22Rv1 (cell line): ENCODE results near the gene NPHP4.

ENCODE experiments used
- ZFX ChIP-seq: fragments of 450-650 bp; IDR thresholded peaks from 2 replicates; pipeline ENCODE4 v1.6.1; 2017; ENCODE audit warnings: antibody characterized with exemption, borderline replicate concordance
- TF ChIP-seq, protein P1 (sequence below): fragments of 450-650 bp; IDR thresholded peaks from 2 replicates; pipeline ENCODE4 v1.5.1; 2017; ENCODE audit warnings: mild to moderate bottlenecking

DNA sequence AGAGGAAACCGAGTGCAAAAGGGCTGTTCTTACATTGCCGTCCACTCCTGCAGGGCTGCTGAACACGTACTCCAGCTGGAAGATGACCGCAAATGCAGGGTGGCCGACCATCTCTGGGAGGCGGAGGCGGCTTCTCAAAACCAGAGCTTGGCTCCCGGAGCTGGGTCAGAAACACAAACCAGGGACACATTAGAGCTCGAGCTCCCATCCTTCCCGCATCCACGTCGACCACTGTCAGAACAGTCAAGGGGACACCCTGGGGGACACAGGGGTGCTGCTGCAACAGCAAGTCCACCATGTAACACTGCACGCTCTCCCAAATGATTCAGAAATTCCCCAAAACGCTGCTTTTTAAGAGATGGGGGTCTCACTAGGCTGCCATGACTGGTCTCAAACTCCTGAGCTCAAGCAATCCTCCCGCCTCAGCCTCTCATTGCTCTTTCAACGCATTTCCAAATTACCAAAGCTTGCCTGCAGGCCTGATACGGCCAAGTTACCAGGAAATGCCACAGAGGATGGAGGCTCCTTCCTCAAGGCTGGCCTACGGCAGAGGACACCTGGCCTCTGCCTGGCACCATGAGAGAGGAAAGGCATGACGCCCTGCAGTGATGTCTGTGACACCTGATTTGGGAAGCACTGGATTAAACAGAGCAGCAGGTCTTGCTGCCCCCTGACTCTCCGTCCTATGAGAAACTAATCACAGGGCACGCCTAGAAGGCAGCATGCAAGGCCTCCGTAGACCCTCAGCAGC is 45.0 kb downstream of the NPHP4 start:
- TF ChIP-seq, protein P1, sequence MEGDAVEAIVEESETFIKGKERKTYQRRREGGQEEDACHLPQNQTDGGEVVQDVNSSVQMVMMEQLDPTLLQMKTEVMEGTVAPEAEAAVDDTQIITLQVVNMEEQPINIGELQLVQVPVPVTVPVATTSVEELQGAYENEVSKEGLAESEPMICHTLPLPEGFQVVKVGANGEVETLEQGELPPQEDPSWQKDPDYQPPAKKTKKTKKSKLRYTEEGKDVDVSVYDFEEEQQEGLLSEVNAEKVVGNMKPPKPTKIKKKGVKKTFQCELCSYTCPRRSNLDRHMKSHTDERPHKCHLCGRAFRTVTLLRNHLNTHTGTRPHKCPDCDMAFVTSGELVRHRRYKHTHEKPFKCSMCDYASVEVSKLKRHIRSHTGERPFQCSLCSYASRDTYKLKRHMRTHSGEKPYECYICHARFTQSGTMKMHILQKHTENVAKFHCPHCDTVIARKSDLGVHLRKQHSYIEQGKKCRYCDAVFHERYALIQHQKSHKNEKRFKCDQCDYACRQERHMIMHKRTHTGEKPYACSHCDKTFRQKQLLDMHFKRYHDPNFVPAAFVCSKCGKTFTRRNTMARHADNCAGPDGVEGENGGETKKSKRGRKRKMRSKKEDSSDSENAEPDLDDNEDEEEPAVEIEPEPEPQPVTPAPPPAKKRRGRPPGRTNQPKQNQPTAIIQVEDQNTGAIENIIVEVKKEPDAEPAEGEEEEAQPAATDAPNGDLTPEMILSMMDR: no peak
- no peak for TF ChIP-seq ZFX
